Endothelial cell (in vitro differentiated cells): Measurements from ENCODE around the gene WDR82. TPM values are rescaled to one million over a fixed set of nuclear protein-coding genes. Genes with fewer than 3 reads are reported as not detected.

Source experiments
- DNase-seq: peaks from one replicate; pipeline ENCODE4 v3.0.0; 2021; ENCODE audit warnings: low spot score
- H3K27ac Mint-ChIP-seq: one replicate; pipeline ENCODE4 v1.8.0; 2021; ENCODE audit warnings: mixed read lengths, inconsistent platforms; ENCODE audit not compliant: unreplicated experiment
- H3K27me3 Mint-ChIP-seq: one replicate; pipeline ENCODE4 v1.8.0; 2021; ENCODE audit warnings: mild to moderate bottlenecking, moderate library complexity, mixed read lengths, inconsistent platforms; ENCODE audit not compliant: unreplicated experiment
- H3K36me3 Mint-ChIP-seq: one replicate; pipeline ENCODE4 v1.8.0; 2021; ENCODE audit warnings: mild to moderate bottlenecking, low read depth, mixed read lengths, inconsistent platforms; ENCODE audit not compliant: unreplicated experiment
- H3K4me1 Mint-ChIP-seq: one replicate; pipeline ENCODE4 v1.8.0; 2021; ENCODE audit warnings: mild to moderate bottlenecking, mixed read lengths, inconsistent platforms; ENCODE audit not compliant: unreplicated experiment
- H3K4me3 Mint-ChIP-seq: one replicate; pipeline ENCODE4 v1.8.0; 2021; ENCODE audit warnings: mild to moderate bottlenecking, mixed read lengths, inconsistent platforms; ENCODE audit not compliant: unreplicated experiment
- H3K9me3 Mint-ChIP-seq: one replicate; pipeline ENCODE4 v1.8.0; 2021; ENCODE audit warnings: mixed read lengths, inconsistent platforms; ENCODE audit not compliant: unreplicated experiment
- CTCF ChIP-seq: fragments of 200-600 bp; sonication (generic); IDR thresholded peaks from one replicate; pipeline ENCODE4 v1.5.0; 2021; ENCODE audit warnings: antibody characterized with exemption; ENCODE audit not compliant: unreplicated experiment
- total RNA-seq: library from RNA; stranded (reverse); fragmentation: NEBNext Ultra II Directional; extraction: Animal tissue kit (Norgen Biotek cat#: 25700); gene quantifications from one replicate; pipeline ENCODE4 v1.2.1, GENCODE V29; 2021; ENCODE audit not compliant: unreplicated experiment

Gene WDR82
- total RNA-seq, 1 donor from 2014 or later, result 72.3 TPM

- H3K27me3 Mint-ChIP-seq, result peaks cover 9% of the 10 kb centered on the region
- DNase-seq, result no peak
- H3K27ac Mint-ChIP-seq, result no peak overlapping the region
- H3K4me1 Mint-ChIP-seq, result peaks cover 24% of the 10 kb centered on the region
- TF ChIP-seq CTCF, result no peak
- H3K4me3 Mint-ChIP-seq, result no peak overlapping the region
- H3K36me3 Mint-ChIP-seq, result peaks cover 25% of the 10 kb centered on the region
- no peaks in the 10 kb centered on the region for H3K9me3 Mint-ChIP-seq
Observed at GRCh38 chr3:52249683-52250082, 28.8 kb downstream of the WDR82 start.

GRCh38 chr3:52248816-52249547 is 29.5 kb downstream of the WDR82 start:
- no peak for TF ChIP-seq CTCF
- Mint-ChIP-seq H3K36me3 (peaks cover 25% of the 10 kb centered on the region), H3K27me3 (peaks cover 9% of the 10 kb centered on the region), H3K27ac (no peak overlapping the region), H3K9me3 (no peaks in the 10 kb centered on the region), H3K4me3 (no peak overlapping the region), H3K4me1 (peaks cover 25% of the 10 kb centered on the region)
- DNase-seq, result no peak

- H3K27me3 Mint-ChIP-seq, result peaks cover 12% of the 10 kb centered on the region
- TF ChIP-seq CTCF, result no peak
- peak overlapping the region; percentile 56 for H3K4me3 Mint-ChIP-seq
- peaks cover 21% of the 10 kb centered on the region for H3K4me1 Mint-ChIP-seq
- peak overlapping the region; percentile 74 for H3K27ac Mint-ChIP-seq
- H3K9me3 Mint-ChIP-seq, result no peaks in the 10 kb centered on the region
- DNase-seq, result no peak
- peaks cover 25% of the 10 kb centered on the region for H3K36me3 Mint-ChIP-seq
Observed at GRCh38 chr3:52248165-52248541, 30.3 kb downstream of the WDR82 start.

- peaks cover 23% of the 10 kb centered on the region for H3K36me3 Mint-ChIP-seq
- no peak for DNase-seq
- no peak for TF ChIP-seq CTCF
- H3K27me3 Mint-ChIP-seq, result peaks cover 13% of the 10 kb centered on the region
- peak overlapping the region; percentile 56 for H3K4me3 Mint-ChIP-seq
- no peaks in the 10 kb centered on the region for H3K9me3 Mint-ChIP-seq
- peaks cover 18% of the 10 kb centered on the region for H3K4me1 Mint-ChIP-seq
- peak overlapping the region; percentile 74 for H3K27ac Mint-ChIP-seq
Observed at GRCh38 chr3:52247409-52248164, 30.9 kb downstream of the WDR82 start.
